Measurements from ENCODE around the gene MGAT3.

Gene MGAT3

GRCh38 chr22:39527481-39527961, 70.7 kb downstream of the MGAT3 start:
- POLR2A ChIA-PET: interaction anchor here (1.0 to 10.2 kb wide), 5 partner anchors 9 to 208 kb away, joined by 4 to 100 read pairs (median 11); partner anchors contain the start of genes MIEF1 and RPL3
- CTCF ChIA-PET: interaction anchor here (1.2 to 5.2 kb wide), 4 partner anchors 13 to 33 kb away, joined by 4 to 45 read pairs (median 18); no protein-coding TSS in a partner anchor
- TF ChIP-seq ELF4 (IDR thresholded peaks at IDR 0.05): no peak
- TF ChIP-seq L3MBTL2 (conservative IDR thresholded peaks at IDR 0.05): no peak
- no peak for TF ChIP-seq SP1 (IDR thresholded peaks at IDR 0.05)
- DNase-seq (ENCODE audit: extremely low spot score): no peak

GRCh38 chr22:39528080-39528661, 71.4 kb downstream of the MGAT3 start:
- ChIA-PET POLR2A (interaction anchor here (1.0 to 10.2 kb wide), 11 partner anchors 8 to 516 kb away, joined by 3 to 100 read pairs (median 11); partner anchors contain the start of genes ATF4, MIEF1 and RPL3), CTCF (interaction anchor here (0.8 to 5.2 kb wide), 10 partner anchors 8 to 76 kb away, joined by 3 to 45 read pairs (median 7); partner anchors contain the start of gene ATF4)
- no peak for DNase-seq (ENCODE audit: extremely low spot score)
- no peak for TF ChIP-seq TARDBP (IDR thresholded peaks at IDR 0.05)
- TF ChIP-seq HDGF (IDR thresholded peaks at IDR 0.05; ENCODE audit: borderline replicate concordance): 0 out of 2 replicates have a peak, but pooled peaks have one; percentile 3

- ChIA-PET CTCF (interaction anchor here (0.6 to 5.2 kb wide), 18 partner anchors 9 to 515 kb away, joined by 3 to 45 read pairs (median 4); partner anchors contain the start of genes ATF4 and MIEF1), POLR2A (interaction anchor here (0.8 to 10.2 kb wide), 13 partner anchors 9 to 515 kb away, joined by 3 to 100 read pairs (median 7); partner anchors contain the start of genes ATF4, MIEF1 and RPL3)
- DNase-seq (ENCODE audit: extremely low spot score): peak; percentile 83
- TF ChIP-seq FOXM1 (IDR thresholded peaks at IDR 0.05; ENCODE audit: borderline replicate concordance) (peak; percentile 87; the same call in 1 of the 2 replicates), ARNT (IDR thresholded peaks at IDR 0.05) (peak; percentile 87), PKNOX1 (IDR thresholded peaks at IDR 0.05) (no peak), L3MBTL2 (conservative IDR thresholded peaks at IDR 0.05) (no peak), HDGF (IDR thresholded peaks at IDR 0.05; ENCODE audit: borderline replicate concordance) (0 out of 2 replicates have a peak, but pooled peaks have one; percentile 9), LEF1 (IDR thresholded peaks at IDR 0.05; ENCODE audit: borderline replicate concordance) (no peak; the same call in 1 of the 2 replicates), ZNF384 (IDR thresholded peaks at IDR 0.05) (no peak), BHLHE40 (IDR thresholded peaks at IDR 0.05; ENCODE audit: borderline replicate concordance) (no peak), SP1 (IDR thresholded peaks at IDR 0.05) (no peak), TARDBP (IDR thresholded peaks at IDR 0.05) (peak; percentile 63; the same call in 1 of the 2 replicates), SUZ12 (IDR thresholded peaks at IDR 0.05) (no peak), NFRKB (IDR thresholded peaks at IDR 0.05) (no peak), FOXA1 (IDR thresholded peaks at IDR 0.05) (no peak), ELF4 (IDR thresholded peaks at IDR 0.05) (peak; percentile 40; the same call in 1 of the 2 replicates), CTBP1 (IDR thresholded peaks at IDR 0.05; ENCODE audit: borderline replicate concordance) (peak; percentile 83), FOXK2 (IDR thresholded peaks at IDR 0.05) (no peak)
Observed at GRCh38 chr22:39528681-39529486, 72.1 kb downstream of the MGAT3 start.

- ChIA-PET CTCF (interaction anchor here (0.7 to 5.2 kb wide), 12 partner anchors 9 to 506 kb away, joined by 3 to 45 read pairs (median 6); partner anchors contain the start of genes ATF4 and MIEF1), POLR2A (interaction anchor here (0.8 to 10.2 kb wide), 14 partner anchors 9 to 515 kb away, joined by 3 to 100 read pairs (median 6); partner anchors contain the start of genes ATF4, MIEF1 and RPL3)
- DNase-seq (ENCODE audit: extremely low spot score): no peak
- 0 out of 2 replicates have a peak, but pooled peaks have one; percentile 10 for TF ChIP-seq HDGF (IDR thresholded peaks at IDR 0.05; ENCODE audit: borderline replicate concordance)
- no peak for TF ChIP-seq PKNOX1 (IDR thresholded peaks at IDR 0.05)
Observed at GRCh38 chr22:39529487-39529851, 72.7 kb downstream of the MGAT3 start.

- TF ChIP-seq NFRKB (IDR thresholded peaks at IDR 0.05) (no peak), HDGF (IDR thresholded peaks at IDR 0.05; ENCODE audit: borderline replicate concordance) (no peak), ZNF384 (IDR thresholded peaks at IDR 0.05) (no peak), LEF1 (IDR thresholded peaks at IDR 0.05; ENCODE audit: borderline replicate concordance) (no peak), L3MBTL2 (conservative IDR thresholded peaks at IDR 0.05) (no peak), BHLHE40 (IDR thresholded peaks at IDR 0.05; ENCODE audit: borderline replicate concordance) (no peak), SP1 (IDR thresholded peaks at IDR 0.05) (no peak)
- ChIA-PET POLR2A (interaction anchor here (0.8 to 10.2 kb wide), 7 partner anchors 10 to 514 kb away, joined by 3 to 100 read pairs (median 7); partner anchors contain the start of genes ATF4 and MIEF1), CTCF (interaction anchor here (1.1 to 5.2 kb wide), 3 partner anchors 34 to 214 kb away, joined by 4 to 33 read pairs (median 7); no protein-coding TSS in a partner anchor)
- no peak for DNase-seq (ENCODE audit: extremely low spot score)
Observed at GRCh38 chr22:39530116-39530515, 73.3 kb downstream of the MGAT3 start.

- TF ChIP-seq HDGF (IDR thresholded peaks at IDR 0.05; ENCODE audit: borderline replicate concordance) (0 out of 2 replicates have a peak, but pooled peaks have one; percentile 70), BHLHE40 (IDR thresholded peaks at IDR 0.05; ENCODE audit: borderline replicate concordance) (no peak)
- peak; percentile 46 for DNase-seq (ENCODE audit: extremely low spot score)
- ChIA-PET CTCF (interaction anchor here (0.6 to 5.2 kb wide), 6 partner anchors 35 to 663 kb away, joined by 3 to 33 read pairs (median 4); no protein-coding TSS in a partner anchor), POLR2A (interaction anchor here (0.8 to 10.2 kb wide), 11 partner anchors 7 to 513 kb away, joined by 3 to 100 read pairs (median 8); partner anchors contain the start of genes ATF4 and MIEF1)
Observed at GRCh38 chr22:39530692-39531331, 74.0 kb downstream of the MGAT3 start.
